Activated effector memory CD4-positive, alpha-beta T cell treated with Interleukin-2 at 50 U/mL for 16 hours (primary cell): Measurements from ENCODE around the gene LRRC4.

Experiments used
- DNase-seq: peaks from one replicate; pipeline ENCODE4 v3.0.0-alpha.2; 2020

Gene LRRC4

DNA sequence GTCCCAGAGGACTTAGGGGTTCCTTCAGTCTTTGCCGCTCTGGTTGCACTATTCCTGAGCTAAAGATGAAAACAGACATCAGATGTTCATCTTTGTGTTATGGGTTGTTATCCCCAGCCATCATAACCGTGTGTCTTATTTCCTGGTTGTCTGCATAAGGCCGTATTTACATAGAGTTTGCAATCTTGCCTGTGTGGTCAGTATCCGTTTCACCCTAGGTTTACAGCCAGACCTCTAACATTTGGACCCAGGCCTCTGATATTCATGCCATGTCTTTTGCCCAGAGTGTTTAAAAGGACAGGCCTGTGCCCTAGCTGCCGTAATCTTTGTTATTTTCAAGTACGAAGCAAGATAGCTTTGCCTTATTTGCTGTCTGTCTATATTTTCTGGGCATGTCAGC lies 26.6 kb downstream of the LRRC4 start:
- DNase-seq, result no peak

- no peak for DNase-seq
These were observed 27.4 kb downstream of the LRRC4 start for GRCh38 chr7:128003787-128004186.

DNA sequence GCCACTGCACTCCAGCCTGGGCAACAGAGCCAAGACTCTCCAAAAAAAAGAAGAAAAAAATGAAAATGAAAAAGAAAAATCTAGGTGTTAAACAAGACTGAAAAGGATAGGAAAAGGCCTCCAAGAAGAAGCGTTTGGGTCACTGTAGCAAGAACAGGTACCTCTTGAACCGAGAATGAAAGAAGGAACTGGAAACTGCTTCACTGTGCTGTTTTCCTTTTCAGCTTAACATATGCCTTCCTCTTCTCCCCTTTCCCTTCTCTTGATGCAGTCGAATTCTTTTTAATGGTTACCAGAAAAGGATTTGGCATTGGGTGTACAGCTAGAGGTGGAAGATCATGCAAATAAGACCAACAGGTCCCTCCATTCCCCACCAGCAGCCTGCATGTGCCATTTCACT lies 28.1 kb downstream of the LRRC4 start:
- no peak for DNase-seq

- DNase-seq, result no peak
These were observed 30.4 kb downstream of the LRRC4 start for GRCh38 chr7:128000854-128001265.

DNA sequence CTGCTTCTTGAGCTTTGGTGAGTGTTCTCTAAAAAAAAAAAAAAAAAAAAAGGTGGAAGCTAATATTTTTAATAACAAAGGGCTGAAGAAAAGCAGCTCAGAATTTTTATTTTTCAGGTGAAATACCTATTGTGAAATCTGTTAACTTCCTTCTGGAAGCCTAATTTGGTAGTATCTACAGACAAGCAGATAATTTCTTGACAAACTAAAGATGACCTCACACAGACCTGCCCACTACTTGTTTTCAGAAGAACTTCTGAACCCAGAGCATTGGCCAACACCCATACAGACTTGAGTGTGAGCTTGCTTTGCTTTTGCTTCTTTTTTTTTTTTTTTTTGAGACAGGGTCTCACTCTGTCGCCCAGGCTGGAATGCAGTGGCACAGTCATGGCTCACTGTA lies 31.2 kb downstream of the LRRC4 start:
- DNase-seq, result no peak

GRCh38 chr7:127998671-127999070 lies 32.6 kb downstream of the LRRC4 start:
- no peak for DNase-seq

- no peak for DNase-seq
These were observed 33.9 kb downstream of the LRRC4 start for GRCh38 chr7:127997226-127997922.

DNA sequence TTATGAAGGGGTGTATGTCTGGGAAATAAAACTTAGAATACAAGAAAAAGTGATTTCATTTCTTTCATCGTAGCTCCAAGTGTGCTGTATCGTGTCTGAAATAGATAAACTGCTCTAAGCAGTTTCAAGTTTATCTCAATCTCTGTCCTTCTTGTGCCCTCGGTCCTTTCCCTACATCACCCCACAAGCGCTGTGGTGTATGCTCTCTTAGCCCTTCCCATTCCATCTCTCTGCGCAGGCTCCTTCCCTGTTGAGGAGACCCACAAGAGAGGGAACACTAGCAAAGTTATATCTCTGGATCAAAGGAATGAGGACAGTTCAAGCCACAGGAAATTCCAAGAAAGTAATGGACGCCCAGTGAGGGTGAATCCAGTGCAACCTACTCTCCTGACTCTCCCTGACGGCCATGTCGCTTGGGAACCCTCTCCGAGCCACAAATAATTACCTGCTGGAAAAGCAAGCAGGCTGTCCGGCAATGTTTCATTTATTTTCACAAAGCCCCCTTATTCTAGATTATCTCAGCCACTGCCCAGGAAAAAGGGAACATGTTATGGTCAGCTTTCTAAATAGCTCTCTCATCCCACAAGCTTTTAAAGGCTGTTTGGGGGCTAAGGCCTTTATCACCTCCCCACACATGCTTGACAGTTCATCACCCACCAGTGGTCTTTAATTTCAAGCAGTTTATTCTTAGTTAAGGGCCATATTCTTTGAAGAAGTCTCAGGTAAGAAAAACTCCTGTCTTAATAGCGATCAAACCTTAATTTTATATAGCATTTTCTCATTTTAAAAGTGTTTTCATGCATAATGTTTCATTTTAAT lies 34.8 kb downstream of the LRRC4 start:
- DNase-seq, result no peak

- no peak for DNase-seq
These were observed 35.4 kb downstream of the LRRC4 start for GRCh38 chr7:127995881-127996215.

DNA sequence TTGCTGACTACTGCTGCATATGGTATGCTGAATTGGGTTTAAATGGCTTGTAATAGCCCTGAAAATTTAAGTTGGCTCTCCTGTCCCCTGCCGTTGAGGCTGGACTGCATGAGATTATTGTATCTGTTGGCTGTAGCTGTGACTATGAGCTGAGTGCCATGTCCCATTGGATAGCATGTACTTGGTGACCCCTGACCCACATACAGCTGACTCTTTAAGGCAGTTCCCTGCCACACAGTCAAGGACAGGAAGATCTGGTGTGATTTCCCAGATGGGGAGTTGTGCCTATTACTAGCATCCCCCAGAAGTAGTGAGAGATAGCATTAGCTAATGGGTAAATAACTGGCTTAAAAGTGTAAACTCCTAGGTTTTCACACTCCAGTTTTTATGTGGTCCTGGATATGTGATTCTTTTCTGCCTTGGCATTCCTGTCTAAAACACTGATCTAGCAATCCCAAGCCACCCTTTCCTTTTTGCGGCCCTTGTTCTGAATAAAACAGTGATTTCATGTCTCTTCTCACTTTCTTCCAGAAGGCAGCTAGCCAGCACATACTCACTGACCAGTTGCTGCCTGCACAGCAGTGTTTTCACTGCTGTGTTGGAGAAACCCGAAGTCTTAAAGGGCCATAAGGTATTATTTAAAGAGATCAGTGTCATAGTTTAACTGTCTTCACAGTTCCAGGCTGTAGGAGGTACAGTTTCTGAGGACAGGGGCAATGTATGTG lies 35.9 kb downstream of the LRRC4 start:
- no peak for DNase-seq

- DNase-seq, result no peak
These were observed 37.2 kb downstream of the LRRC4 start for GRCh38 chr7:127993987-127994386.

GRCh38 chr7:127993317-127993716 lies 37.9 kb downstream of the LRRC4 start:
- DNase-seq, result no peak

- no peak for DNase-seq
These were observed 42.5 kb downstream of the LRRC4 start for GRCh38 chr7:127988751-127989150.

DNA sequence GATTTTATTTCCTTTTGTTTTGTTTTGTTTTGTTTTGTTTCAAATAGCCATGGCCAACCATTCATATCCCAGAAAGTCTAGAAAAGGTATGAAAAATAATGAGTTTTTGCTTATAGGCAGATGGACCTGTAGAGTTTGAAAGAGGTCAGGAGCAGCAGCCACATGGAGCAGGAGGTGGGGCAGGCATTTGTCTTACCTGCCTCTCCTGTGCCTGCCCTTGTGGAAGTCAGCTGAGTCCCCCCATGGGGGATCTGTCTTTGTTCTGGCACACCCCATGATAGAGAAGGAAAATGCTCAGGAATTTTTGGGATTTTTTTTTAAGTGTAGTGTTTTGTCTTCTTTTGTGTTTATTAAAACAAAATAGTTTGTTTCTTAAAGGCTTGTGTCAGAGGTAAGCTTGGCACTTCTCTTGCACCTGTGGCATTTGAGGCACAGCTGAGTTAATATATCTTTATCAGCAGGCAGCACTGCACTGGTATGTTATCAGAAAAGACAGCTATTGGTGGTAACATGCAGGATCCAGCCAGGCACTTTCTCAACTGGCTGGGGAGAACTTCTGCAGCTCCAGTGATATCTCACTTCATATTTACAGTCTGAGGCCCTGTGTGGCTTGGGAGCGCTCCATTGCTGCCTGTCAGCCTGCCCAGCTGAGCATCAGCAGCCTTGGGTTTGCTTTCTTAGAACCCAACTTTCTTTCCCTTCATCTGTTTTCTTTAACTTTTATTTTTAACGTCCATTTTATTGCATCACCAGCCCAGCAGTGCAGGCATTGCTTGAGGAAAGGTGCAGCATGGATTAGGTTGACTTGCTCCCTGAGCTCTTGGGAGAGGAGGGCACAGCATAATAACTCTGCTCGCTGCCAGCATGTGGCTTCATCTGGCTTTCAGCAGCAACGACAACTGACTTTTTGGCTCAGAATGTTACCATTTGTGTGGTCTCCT lies 44.4 kb downstream of the LRRC4 start:
- DNase-seq, result no peak

DNA sequence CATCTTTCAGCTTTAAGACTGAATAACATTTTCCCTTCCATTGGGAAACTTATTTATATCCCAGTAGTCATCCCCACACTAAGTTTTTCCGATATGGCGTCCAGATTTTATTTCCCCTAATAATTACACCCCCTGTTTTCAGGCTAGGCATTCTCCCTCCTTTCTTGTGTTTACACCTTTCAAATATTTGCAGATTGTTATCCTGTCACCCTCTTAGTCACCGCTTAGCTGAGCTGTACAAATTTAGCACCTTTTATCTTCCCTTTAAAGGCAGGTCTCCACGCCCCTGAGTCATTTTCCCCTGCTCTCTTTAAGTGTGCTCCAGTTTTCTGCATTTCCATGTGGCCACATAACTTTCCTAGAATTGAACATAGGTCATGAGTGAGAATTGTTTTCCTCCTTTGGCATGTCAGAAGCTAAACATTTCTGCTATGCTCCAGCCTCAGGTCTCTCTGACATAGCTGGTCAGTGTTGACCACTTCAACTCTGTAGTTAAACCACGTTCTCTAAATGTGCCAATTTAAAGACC lies 47.4 kb downstream of the LRRC4 start:
- DNase-seq, result no peak

DNA sequence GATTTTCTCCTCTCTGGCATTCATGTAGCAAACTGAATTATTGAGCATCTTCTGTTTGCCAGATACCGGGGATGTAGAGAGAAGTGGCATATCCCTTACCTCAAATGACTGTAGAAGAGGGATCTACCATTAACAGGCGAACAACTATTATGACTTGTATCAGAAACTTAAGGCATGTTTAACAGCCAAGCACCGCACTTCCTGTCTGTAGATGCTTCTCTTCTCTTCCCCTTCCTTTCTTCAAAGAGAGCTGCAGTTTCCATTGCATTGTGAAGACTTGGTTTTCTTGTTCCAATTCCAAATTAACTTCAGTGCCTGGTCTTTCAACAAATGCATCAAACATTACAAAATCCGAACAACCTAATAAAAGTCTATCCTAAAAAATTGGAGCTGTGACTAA lies 49.3 kb downstream of the LRRC4 start:
- no peak for DNase-seq

GRCh38 chr7:127980901-127981300 lies 50.3 kb downstream of the LRRC4 start:
- no peak for DNase-seq

DNA sequence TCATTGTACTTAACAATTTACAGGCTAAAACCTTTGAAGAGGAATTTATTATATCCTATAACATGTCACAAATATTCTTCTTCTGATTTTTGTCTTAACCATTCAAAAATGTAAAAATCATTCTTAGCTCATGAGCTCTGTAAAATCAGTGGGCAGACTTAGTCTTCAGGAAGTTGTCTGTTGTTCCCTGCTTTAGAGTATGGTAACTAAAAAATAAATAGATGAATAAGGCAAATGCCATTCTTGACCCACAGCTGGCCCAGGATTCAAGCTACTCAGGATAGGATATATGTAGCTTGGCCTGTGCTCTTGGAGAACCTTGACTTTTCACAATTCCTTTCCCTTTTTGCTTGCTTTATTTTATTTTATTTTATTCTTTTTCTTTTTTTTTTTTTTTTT lies 51.5 kb downstream of the LRRC4 start:
- DNase-seq, result no peak

DNA sequence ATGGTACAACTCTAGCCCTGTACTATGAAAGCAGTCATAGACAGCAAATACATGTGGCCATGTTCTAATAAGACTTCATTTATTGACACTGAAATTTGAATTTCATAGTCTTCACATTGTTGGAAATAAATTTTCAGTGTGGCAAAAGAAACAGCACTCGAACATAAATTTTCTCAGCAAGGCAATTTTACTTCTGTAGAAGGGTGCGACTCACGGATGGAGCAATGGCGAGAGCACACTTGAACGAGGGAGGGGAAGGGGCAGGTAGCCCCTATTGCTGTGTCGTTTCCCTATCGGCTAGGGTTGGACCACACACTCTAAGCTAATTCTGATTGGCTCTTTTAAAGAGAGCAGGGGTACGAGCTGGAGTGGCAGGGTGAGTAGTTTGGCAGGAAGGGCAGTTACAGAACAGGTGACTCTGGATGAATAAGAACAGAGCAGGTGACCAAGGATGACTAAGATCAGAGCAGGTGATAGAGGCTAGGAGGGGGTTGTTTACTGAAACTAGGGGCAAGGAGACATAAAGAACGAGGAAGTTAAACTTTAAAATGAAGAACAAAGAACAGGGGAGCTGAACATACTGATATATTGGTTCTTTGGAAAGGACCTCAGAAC lies 52.0 kb downstream of the LRRC4 start:
- no peak for DNase-seq

- no peak for DNase-seq
These were observed 52.8 kb downstream of the LRRC4 start for GRCh38 chr7:127978421-127978820.
